K562 (cell line): ENCODE results near the gene ZNF747. TPM values are rescaled to one million over a fixed set of nuclear protein-coding genes. Genes with fewer than 3 reads are reported as not detected.
A peak's percentile ranks its signal among the peaks of the same experiment; 100 is the strongest.

Experiments used
- CSDE1 ChIP-seq, 2 experiments: fragments of 450-650 bp; IDR thresholded peaks; 2 replicates each; pipeline ENCODE4 v1.6.1; 2016; ENCODE audit warnings: mild to moderate bottlenecking in 1 of 2
- DDX20 ChIP-seq: fragments of 450-650 bp; IDR thresholded peaks from 2 replicates; pipeline ENCODE4 v1.6.1; 2016; ENCODE audit warnings: missing genetic modification characterization, low read depth, mild to moderate bottlenecking, missing compliant biosample characterization, moderate library complexity
- DPF2 ChIP-seq: fragments of 450-650 bp; IDR thresholded peaks from 2 replicates; pipeline ENCODE4 v1.6.1; 2016
- FOXK2 ChIP-seq, 2 experiments: fragments of 450-650 bp; IDR thresholded peaks in 1 of 2; conservative IDR thresholded peaks in 1 of 2; 2 replicates each; pipeline ENCODE4 v1.6.1; 2016; ENCODE audit warnings: low read depth in 2 of 2, mild to moderate bottlenecking in 1 of 2
- HES1 ChIP-seq: fragments of 450-650 bp; IDR thresholded peaks from 2 replicates; pipeline ENCODE4 v1.6.1; 2016; ENCODE audit warnings: low read depth, mild to moderate bottlenecking, moderate library complexity
- HNRNPUL1 ChIP-seq: fragments of 200-400 bp; formaldehyde crosslinking; IDR thresholded peaks from 2 replicates; pipeline ENCODE4 v1.6.1; 2017; ENCODE audit warnings: low read length
- PCBP2 ChIP-seq: fragments of 200-400 bp; formaldehyde crosslinking; IDR thresholded peaks from 2 replicates; pipeline ENCODE4 v1.6.1; 2018; ENCODE audit warnings: low read length, low read depth, mild to moderate bottlenecking, moderate library complexity; ENCODE audit not compliant: poor library complexity, severe bottlenecking
- SRSF3 ChIP-seq: fragments of 200-400 bp; formaldehyde crosslinking; IDR thresholded peaks from 2 replicates; pipeline ENCODE4 v1.6.1; 2016; ENCODE audit warnings: mild to moderate bottlenecking, low read length, moderate library complexity; ENCODE audit not compliant: insufficient read depth
- TBP ChIP-seq: optimal IDR thresholded peaks from 2 replicates; pipeline ENCODE3; 2011; ENCODE audit warnings: low read depth, low read length, improper control_type of control experiment
- XRCC5 ChIP-seq: fragments of 200-400 bp; formaldehyde crosslinking; IDR thresholded peaks from 2 replicates; pipeline ENCODE4 v1.6.1; 2017; ENCODE audit warnings: low read depth, mild to moderate bottlenecking, low read length
- ZNF699 ChIP-seq: fragments of 250-450 bp; sonication (Bioruptor Pico); IDR thresholded peaks from 2 replicates; pipeline ENCODE4 v1.8.0; 2021; ENCODE audit warnings: mild to moderate bottlenecking, moderate library complexity; ENCODE audit not compliant: insufficient replicate concordance
- polyA plus RNA-seq, 8 experiments: library from polyadenylated mRNA; depleted of rRNA in 4 of 8; stranded (reverse) in 5 of 8; unstranded in 3 of 8; fragments of >200 nt; fragmentation: Nextera tagmentation in 2 of 8; fragmentation: Illumina TruSeq in 1 of 8; extraction: Ambion mirVana in 2 of 8; extraction: Trizol in 1 of 8; gene quantifications; 2 replicates each; pipeline versions ENCODE4 v1.2.1 to v1.2.3, GENCODE V29; 2011 to 2014; ENCODE audit warnings: inconsistent platforms in 1 of 8, missing spikeins in 1 of 8
- total RNA-seq, 7 experiments: library from RNA; depleted of rRNA in 6 of 7; stranded (reverse); fragments of >200 nt in 6 of 7; fragmentation: Illumina TruSeq in 2 of 7; extraction: Trizol in 2 of 7; gene quantifications; 2 replicates each; pipeline versions ENCODE4 v1.2.1 to v1.2.3, GENCODE V29; 2011 to 2021; ENCODE audit warnings: low replicate concordance in 1 of 7

Gene ZNF747
- total and polyA plus RNA-seq, 9 of the 15 experiments (the other 6 are each of a cell fraction or from before 2014, with no cell fraction given): 0.14 to 3.3 (median 1.5) TPM

- peak; percentile 12 for TF ChIP-seq TBP
- no peak for TF ChIP-seq HNRNPUL1
- no peak for TF ChIP-seq ZNF699 (CRISPR knock-in tag)
- TF ChIP-seq CSDE1 (IDR thresholded peaks at IDR 0.05): peak in 1 of 2 experiments; percentile 86; a peak in 2 of 4 replicates
- TF ChIP-seq SRSF3: no peak
- TF ChIP-seq DDX20 (tag): no peak
- peak; percentile 44; the same call in 1 of the 2 replicates for TF ChIP-seq DPF2
- TF ChIP-seq XRCC5: no peak
- peak in 1 of 2 experiments; percentile 11; a peak in 2 of 4 replicates for TF ChIP-seq FOXK2 (conservative IDR thresholded peaks at IDR 0.05 in 1 of 2, IDR thresholded peaks at IDR 0.05 in 1 of 2; ENCODE audit: low read depth in 2 of 2)
- TF ChIP-seq HES1: no peak
- no peak for TF ChIP-seq PCBP2
Measured at GRCh38 chr16:30526823-30527634, 7.6 kb downstream of the ZNF747 start (continued).
